Umbilical cord (tissue), 2 donors: Measurements from ENCODE around the gene PNPLA2. TPM values are rescaled to one million over a fixed set of nuclear protein-coding genes. Genes with fewer than 3 reads are reported as not detected.
A peak's percentile ranks its signal among the peaks of the same experiment; 100 is the strongest.

Experiments used
- DNase-seq: peaks from one replicate; pipeline ENCODE4 v3.0.0-alpha.2; 2015; ENCODE audit warnings: low spot score
- total RNA-seq: library from RNA; depleted of rRNA; stranded (reverse); fragments of >200 nt; gene quantifications from one replicate; pipeline ENCODE4 v1.2.3, GENCODE V29; 2014; ENCODE audit warnings: low replicate concordance; ENCODE audit not compliant: insufficient read depth

PNPLA2 gene
- total RNA-seq, 1 donor from 2014 or later, result 6.7 TPM

GRCh38 chr11:843818-844692, 25.3 kb downstream of the PNPLA2 start:
- peak; percentile 97 for DNase-seq

DNA sequence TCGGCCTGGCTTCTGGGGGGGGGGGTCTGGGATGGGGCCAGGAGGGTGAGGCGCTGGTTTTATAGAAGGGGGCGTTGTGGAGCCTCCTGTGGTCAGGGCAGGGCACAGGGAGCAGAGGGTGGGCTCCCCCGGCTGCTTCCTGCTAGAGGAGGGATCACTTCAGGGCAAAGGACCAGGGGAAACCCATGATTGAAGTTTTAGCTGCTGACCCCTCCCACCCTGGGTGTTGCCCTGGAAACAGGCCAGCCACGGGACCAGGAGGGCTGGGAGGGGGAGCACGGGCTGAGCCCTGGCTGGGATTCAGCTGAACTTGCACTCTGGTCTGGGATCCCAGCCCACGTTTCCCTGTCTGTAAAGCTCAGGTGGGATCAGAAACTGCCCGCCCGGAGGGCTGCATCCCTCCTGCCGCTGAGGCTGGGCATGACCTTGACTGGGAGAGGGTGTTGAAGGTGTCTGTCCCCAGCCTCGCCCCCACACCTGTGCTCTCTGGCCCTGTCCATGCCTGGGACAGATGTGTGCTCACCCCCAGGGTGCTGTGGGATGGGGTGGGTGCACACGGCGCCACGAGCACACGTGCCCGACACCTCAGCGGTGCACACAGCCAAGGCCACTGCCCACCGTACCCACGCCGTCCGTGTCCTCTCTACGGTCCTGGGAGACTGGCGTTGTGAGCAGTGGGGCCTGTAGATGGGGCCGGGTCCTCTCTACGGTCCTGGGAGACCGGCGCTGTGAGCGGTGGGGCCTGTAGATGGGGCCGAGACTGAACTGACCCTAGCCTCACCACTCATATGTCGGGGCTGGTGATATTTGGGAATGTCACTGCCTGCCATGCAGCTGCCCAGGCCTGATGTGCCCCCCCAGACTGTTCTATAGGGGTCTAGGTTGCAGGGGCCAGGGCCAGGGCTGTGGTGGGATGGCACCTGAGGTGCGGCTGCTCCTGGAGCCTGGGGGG, 26.3 kb downstream of the PNPLA2 start:
- DNase-seq, result peak; percentile 96

DNA sequence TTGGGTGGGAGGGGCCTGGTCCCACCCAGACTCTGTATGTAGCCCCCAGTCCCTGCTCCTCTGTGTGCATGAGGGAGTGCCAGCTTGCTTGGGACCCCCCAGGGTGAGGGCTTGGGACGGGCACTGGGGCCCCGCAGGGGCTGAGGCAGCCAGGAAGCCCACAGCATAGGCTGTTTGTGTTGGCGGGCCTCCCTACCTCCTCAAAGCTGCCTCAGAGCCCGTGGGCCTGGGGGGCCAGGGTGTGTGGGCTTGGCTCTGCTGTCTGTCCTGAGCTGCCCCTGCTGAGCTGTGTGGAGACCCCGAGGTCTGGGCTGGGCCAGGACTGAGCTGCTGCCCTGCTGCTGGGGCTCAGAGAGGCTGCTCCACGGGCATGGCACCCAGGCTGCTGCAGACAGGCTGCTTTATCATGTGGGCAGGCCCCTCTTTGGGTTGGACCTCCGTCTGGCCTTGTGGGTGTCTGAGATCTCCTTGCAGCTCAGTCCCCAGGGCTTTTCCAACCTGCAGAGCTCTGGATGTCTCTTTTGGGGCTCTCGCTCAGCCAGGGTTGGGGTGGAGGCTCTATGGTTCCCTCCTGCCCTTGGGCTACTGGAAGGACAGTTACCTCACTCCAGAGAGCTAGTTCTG, 27.3 kb downstream of the PNPLA2 start:
- peak; percentile 51 for DNase-seq

GRCh38 chr11:846496-847098, 27.9 kb downstream of the PNPLA2 start:
- no peak for DNase-seq

DNA sequence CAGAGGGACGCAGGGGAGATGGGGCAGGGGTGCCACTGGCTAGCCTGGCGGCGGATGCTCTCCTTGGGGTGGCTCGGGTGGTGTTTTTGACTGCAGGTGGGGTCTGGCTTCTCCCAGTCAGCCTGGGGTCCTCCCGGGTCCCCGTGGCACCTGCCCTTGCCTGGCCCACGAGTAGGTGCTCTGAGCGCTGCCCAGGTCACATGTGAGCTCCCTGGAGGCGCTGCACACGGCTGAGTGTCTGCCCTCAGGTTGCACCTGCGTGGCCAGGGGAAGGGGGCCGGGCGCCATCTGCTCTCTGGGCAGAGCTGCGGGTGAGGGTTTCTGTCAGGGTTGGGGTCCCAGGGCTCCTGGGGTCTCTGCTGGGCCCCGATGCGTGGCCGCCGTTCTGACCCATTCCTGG, 29.2 kb downstream of the PNPLA2 start:
- DNase-seq, result no peak

GRCh38 chr11:848380-848931, 29.7 kb downstream of the PNPLA2 start:
- DNase-seq, result no peak

- no peak for DNase-seq
Measured at GRCh38 chr11:849104-849824, 30.6 kb downstream of the PNPLA2 start.

DNA sequence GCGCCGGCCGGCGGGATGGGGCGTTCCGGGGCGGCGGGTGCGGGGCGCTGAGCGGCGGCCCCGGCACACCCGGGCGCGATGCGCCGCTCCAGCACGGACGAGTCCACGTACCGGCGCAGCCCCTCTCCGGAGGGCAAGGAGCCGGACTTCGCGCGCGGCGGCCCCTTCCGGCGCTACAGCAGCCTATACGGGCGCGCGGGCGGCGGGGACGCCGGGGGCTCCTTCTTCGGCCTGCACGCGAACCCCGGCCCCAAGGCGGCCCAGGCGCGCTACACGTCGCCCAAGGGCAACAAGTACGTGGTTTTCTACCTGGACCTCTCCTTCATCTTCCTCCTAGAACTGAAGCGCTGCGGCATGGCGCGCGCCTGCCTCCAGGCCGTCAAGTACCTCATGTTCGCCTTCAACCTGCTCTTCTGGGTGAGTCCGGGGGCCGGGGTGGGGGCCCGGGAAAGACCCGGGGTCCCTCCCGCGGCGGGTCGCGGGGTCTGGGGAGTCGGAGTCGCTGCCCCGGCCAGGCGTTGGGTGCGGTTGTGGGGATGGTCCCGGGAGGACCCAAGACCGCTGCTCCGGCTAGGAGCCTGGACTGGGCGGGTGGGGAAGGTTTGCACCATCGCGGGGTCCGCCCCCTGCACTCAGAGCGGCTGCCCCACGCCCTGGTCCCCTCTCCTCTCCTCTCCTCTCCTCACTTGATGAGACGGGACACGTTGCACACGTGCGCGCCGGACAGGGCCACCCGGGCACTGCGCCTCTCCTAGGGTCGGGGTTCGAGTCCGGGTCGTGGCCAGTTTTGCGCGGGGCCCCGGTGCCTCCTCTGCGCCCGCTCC, 31.4 kb downstream of the PNPLA2 start:
- no peak for DNase-seq

DNA sequence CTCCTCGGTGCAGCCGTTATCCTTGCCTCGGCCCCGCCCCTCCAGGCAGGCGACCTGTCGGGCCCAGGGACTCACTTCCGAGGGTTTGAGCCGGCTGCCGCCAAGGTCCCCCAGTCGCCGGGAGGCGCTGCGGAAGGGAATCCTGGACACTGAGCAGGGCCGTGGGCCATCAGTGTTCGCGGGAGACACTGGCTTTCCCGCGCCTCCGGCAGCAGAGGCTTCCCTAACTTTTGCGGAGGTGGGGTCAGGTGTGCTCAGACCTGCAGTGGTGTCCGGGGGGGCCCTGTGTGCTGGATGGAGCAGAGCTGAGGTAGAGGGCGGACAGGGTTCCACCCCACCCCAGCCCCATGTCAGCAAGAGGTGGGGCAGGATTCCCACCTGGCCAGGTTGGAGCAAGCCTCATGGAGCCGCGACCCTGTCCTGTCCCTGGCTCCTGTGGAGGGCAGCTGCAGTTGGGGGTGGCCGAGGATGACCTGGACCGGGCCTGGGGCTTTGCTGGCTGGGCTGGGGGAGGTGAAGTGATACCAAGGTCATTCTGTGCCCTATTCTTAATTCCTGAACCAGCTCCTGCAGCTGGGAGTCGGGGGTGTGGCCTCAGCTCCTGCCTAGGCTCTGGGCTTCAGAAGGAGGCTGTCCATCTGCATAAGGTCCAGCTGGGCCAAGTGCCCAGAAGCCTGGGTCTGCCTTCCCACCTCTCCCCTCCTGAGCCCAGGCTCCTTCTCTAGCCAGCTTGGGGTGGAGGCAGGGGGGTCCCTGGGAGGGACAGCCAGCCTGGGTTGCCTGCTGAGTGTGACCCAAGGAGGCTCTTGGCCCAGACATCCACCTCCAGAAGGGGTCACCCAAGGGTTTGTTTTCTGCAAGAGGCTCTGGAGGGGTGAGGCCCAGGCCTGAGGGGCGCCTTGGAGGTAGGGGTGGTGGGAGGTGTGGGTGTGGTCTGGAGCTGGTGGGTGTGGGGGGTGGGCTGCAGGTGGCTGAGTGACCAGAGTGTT, 32.4 kb downstream of the PNPLA2 start:
- DNase-seq, result no peak

DNA sequence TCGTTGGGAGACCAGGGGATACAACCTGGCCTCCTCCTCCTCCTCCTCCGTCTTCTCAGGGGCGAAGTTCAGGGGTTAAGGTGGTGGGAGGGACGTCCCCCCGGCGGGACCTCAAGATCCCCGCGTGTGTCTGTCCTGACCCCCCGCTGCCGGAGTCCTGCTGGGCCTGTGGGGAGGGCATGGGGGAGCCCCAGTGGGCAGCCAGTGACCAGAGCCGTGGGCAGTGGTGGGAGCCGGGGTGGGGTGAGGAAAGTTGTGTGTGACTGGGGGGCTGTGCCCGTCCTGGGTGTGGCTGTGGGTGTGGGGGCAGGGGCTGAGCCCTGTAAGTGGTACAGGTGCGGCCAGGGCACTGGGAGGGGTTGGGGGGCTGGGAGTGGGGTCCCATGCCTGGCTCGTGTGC, 34.0 kb downstream of the PNPLA2 start:
- DNase-seq, result no peak

DNA sequence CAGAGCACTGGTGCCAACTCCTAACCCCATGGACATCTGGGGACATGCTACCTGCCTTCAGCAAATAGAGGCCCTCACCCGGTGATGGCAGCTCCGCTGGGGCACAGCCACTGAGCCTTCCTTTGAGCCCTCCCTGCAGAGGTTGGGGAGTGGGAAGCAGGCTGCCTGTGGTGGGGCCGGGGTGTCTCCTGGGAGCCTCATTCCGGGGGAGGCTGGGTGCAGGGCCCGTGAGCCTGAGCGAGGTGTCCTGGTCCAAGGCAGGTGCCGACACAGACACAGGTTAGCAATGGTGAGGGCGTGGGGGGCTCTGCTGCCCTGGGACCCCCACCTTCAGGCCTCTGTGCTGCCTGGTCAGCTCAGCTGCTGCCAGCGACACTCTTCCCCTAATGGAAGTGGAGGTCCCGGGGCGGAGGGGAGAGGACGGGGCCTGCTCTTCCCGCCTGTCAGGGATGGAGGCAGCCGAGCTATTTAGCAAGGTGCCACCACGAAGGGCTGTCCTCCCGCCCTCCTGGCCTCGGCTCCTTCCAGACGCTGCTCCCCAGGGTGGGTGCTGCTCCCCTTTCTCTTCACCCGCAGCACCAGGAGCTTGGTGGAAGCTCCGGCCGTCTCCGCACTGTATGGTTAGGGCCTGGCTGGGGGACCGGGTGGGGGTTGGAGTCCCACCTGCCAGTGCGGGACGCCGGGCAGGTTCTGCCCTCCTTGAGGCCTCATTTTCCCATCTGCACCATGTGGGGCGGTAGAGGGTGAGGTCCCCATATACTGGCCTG, 35.2 kb downstream of the PNPLA2 start:
- DNase-seq, result no peak

DNA sequence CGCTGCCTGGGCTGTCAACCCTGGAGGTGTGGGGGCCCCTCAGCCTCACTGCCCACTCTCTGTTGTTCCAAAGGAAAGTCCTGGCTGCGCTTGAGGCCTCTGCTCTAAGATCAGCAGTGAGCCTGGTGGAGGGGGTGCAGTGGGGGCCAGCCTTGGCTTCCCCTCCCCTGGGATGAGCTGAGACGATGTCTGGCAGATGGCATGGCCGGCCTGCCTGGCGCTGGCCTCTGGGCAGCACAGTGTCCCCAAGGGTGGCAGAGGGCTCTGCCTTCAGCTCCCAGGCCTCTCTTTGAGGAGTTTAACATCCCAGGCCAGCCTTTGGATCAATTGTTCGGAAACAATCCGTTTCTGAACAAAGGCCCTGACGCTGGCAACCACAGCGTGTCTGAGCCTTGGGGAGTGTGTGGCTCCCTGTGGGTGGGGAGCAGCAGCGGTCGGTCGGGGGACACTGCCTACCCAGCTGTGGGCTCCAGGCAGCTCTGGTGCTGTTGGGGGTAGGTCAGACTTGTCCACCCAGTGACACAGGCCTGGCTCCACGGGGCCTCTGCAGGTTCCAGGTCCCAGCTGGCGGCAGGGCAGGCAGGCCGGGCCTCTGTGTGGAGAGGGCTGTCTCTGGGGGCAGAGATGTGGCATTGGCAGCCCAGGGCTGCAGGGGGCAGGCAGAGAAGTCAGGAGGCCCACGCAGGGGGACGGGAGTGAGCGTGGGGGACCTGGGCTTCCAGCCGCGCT, 36.1 kb downstream of the PNPLA2 start:
- no peak for DNase-seq

- DNase-seq, result no peak
Measured at GRCh38 chr11:855330-855674, 36.6 kb downstream of the PNPLA2 start.

- DNase-seq, result no peak
Measured at GRCh38 chr11:855796-856195, 37.1 kb downstream of the PNPLA2 start.

DNA sequence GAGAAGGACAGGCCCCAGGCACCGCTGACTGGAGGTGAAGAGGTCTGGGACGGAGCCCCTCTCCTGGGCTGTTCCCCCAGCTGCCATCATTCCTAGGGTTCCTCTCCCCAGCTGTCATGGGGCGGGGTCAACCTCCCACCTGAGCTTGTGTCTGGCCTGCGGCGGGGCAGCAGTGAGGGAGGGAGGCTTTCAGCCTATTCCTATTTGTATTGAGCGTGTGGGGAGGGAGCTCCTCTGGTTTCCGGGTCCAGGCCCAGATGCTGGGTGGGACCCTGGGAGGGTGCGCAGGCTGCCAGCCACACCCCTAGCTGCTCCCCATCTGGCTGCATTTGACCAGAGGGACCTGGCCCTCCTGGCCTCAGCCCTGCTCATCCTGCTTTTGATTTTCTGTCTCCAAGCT, 37.7 kb downstream of the PNPLA2 start:
- no peak for DNase-seq

DNA sequence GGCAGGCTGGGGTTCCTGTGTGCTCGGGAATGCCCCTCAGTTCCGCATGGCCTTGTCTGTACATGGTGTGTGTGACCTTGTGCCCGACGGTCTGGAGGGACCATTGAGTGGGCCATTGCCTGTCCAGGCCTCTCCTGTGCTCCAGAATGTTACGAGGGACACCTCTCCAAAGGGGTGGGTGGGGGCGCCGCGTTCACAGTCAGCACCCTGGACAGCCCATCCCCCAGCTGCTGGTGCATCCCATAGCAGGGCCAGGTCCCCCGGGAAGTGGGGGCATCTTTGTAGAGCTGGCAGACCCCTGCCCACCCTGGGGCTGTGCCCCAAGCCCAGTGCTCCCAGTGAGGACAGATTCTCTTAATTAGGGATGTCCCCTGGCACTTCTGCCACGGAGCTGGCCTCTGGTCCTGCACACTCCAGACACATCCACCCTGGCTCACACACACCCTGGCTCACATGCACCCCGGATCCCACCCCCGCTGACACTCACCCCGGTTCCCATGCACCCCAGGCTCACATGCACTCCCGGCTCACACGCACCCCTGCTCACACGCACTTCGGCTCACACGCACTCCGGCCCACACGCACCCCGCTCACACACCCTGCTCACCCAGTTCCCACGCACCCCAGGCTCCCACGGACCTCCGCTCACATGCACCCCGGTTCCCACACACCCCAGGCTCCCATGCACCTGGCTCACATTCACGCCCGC, 39.5 kb downstream of the PNPLA2 start:
- no peak for DNase-seq
